ENCODE measurements around the gene FBXO21.
"Not testable (repeated sequence)": the region's sequence is repeated elsewhere in the genome, so short reads cannot be mapped to it uniquely, and the experiment has no call there.

The FBXO21 gene

GRCh38 chr12:117109943-117110635 lies 80.2 kb downstream of the FBXO21 start:
- TF ChIP-seq CTCF (conservative IDR thresholded peaks at IDR 0.05; ENCODE audit: low read length) (no peak), EZH2phosphoT487 (IDR thresholded peaks at IDR 0.05; ENCODE audit: borderline replicate concordance) (no peak)
- peaks cover 22% of the 10 kb centered on the region for H3K4me1 ChIP-seq (ENCODE audit: insufficient read depth, low read length, poor library complexity, severe bottlenecking)

GRCh38 chr12:117105902-117106301 lies 84.4 kb downstream of the FBXO21 start:
- TF ChIP-seq EZH2phosphoT487 (IDR thresholded peaks at IDR 0.05; ENCODE audit: borderline replicate concordance), result no peak
- TF ChIP-seq CTCF (conservative IDR thresholded peaks at IDR 0.05; ENCODE audit: low read length), result no peak
- Histone ChIP-seq H4K20me1 (ENCODE audit: insufficient read depth, low read length, poor library complexity, severe bottlenecking) (no peaks in the 10 kb centered on the region), H3K79me2 (ENCODE audit: insufficient read depth, low read length) (no peaks in the 10 kb centered on the region), H3K9me2 (replicated peaks; ENCODE audit: low read depth, low read length) (no peaks in the 10 kb centered on the region), H3K4me1 (ENCODE audit: insufficient read depth, low read length, poor library complexity, severe bottlenecking) (peaks cover 20% of the 10 kb centered on the region), H3K4me2 (ENCODE audit: low read depth, low read length, poor library complexity, severe bottlenecking) (peak overlapping the region; percentile 21), H2AFZ (ENCODE audit: low read length) (no peak overlapping the region), H3F3A (ENCODE audit: low read depth) (no peaks in the 10 kb centered on the region), H3K9me3 (ENCODE audit: insufficient read depth, low read depth, low read length) (no peaks in the 10 kb centered on the region), H3K9ac (ENCODE audit: low read depth, low read length, poor library complexity, severe bottlenecking) (no peak overlapping the region), H3K36me3 (ENCODE audit: insufficient read depth, low read length) (no peaks in the 10 kb centered on the region), H3K27me3 (ENCODE audit: insufficient read depth, low read length, poor library complexity, severe bottlenecking) (no peaks in the 10 kb centered on the region), H3K4me3 (ENCODE audit: low read length, poor library complexity, severe bottlenecking) (no peak overlapping the region)

More at GRCh38 chr12:117109943-117110635, 80.2 kb downstream of the FBXO21 start:
- no peak overlapping the region for H3K4me3 ChIP-seq (ENCODE audit: low read length, poor library complexity, severe bottlenecking)
- no peak overlapping the region for H2AFZ ChIP-seq (ENCODE audit: low read length)
- no peaks in the 10 kb centered on the region for H4K20me1 ChIP-seq (ENCODE audit: insufficient read depth, low read length, poor library complexity, severe bottlenecking)
- H3K36me3 ChIP-seq (ENCODE audit: insufficient read depth, low read length), result no peaks in the 10 kb centered on the region
- no peaks in the 10 kb centered on the region for H3K79me2 ChIP-seq (ENCODE audit: insufficient read depth, low read length)
- no peaks in the 10 kb centered on the region for H3K9me2 ChIP-seq (replicated peaks; ENCODE audit: low read depth, low read length)
- no peaks in the 10 kb centered on the region for H3K27me3 ChIP-seq (ENCODE audit: insufficient read depth, low read length, poor library complexity, severe bottlenecking)
- H3F3A ChIP-seq (ENCODE audit: low read depth), result no peaks in the 10 kb centered on the region
- H3K9me3 ChIP-seq (ENCODE audit: insufficient read depth, low read depth, low read length), result no peaks in the 10 kb centered on the region
- H3K4me2 ChIP-seq (ENCODE audit: low read depth, low read length, poor library complexity, severe bottlenecking), result no peak overlapping the region
- H3K9ac ChIP-seq (ENCODE audit: low read depth, low read length, poor library complexity, severe bottlenecking), result no peak overlapping the region

- not testable (repeated sequence) for H3K4me3 ChIP-seq (ENCODE audit: low read length, poor library complexity, severe bottlenecking); H3K9ac ChIP-seq (ENCODE audit: low read depth, low read length, poor library complexity, severe bottlenecking); H3K4me2 ChIP-seq (ENCODE audit: low read depth, low read length, poor library complexity, severe bottlenecking); H3K9me3 ChIP-seq (ENCODE audit: insufficient read depth, low read depth, low read length); H3K27me3 ChIP-seq (ENCODE audit: insufficient read depth, low read length, poor library complexity, severe bottlenecking); H4K20me1 ChIP-seq (ENCODE audit: insufficient read depth, low read length, poor library complexity, severe bottlenecking); H3F3A ChIP-seq (ENCODE audit: low read depth); H3K36me3 ChIP-seq (ENCODE audit: insufficient read depth, low read length); H3K79me2 ChIP-seq (ENCODE audit: insufficient read depth, low read length); H2AFZ ChIP-seq (ENCODE audit: low read length); H3K9me2 ChIP-seq (replicated peaks; ENCODE audit: low read depth, low read length)
- peaks cover 34% of the 10 kb centered on the region for H3K4me1 ChIP-seq (ENCODE audit: insufficient read depth, low read length, poor library complexity, severe bottlenecking)
Observed at GRCh38 chr12:117104003-117104402, 86.3 kb downstream of the FBXO21 start.

GRCh38 chr12:117102800-117103181 lies 87.5 kb downstream of the FBXO21 start:
- Histone ChIP-seq H3K36me3 (ENCODE audit: insufficient read depth, low read length) (no peaks in the 10 kb centered on the region), H3K9ac (ENCODE audit: low read depth, low read length, poor library complexity, severe bottlenecking) (no peak overlapping the region), H3K27me3 (ENCODE audit: insufficient read depth, low read length, poor library complexity, severe bottlenecking) (no peaks in the 10 kb centered on the region), H4K20me1 (ENCODE audit: insufficient read depth, low read length, poor library complexity, severe bottlenecking) (peaks cover 13% of the 10 kb centered on the region), H3K9me2 (replicated peaks; ENCODE audit: low read depth, low read length) (no peaks in the 10 kb centered on the region), H3K79me2 (ENCODE audit: insufficient read depth, low read length) (peaks cover 15% of the 10 kb centered on the region), H3F3A (ENCODE audit: low read depth) (no peaks in the 10 kb centered on the region), H2AFZ (ENCODE audit: low read length) (no peak overlapping the region), H3K4me1 (ENCODE audit: insufficient read depth, low read length, poor library complexity, severe bottlenecking) (peaks cover 39% of the 10 kb centered on the region), H3K9me3 (ENCODE audit: insufficient read depth, low read depth, low read length) (no peaks in the 10 kb centered on the region), H3K4me2 (ENCODE audit: low read depth, low read length, poor library complexity, severe bottlenecking) (no peak overlapping the region), H3K4me3 (ENCODE audit: low read length, poor library complexity, severe bottlenecking) (no peak overlapping the region)
- TF ChIP-seq CTCF (conservative IDR thresholded peaks at IDR 0.05; ENCODE audit: low read length) (no peak), EZH2phosphoT487 (IDR thresholded peaks at IDR 0.05; ENCODE audit: borderline replicate concordance) (no peak)

All from Loucy (cell line).